ENCODE data around the gene CPA5. TPM values are rescaled to one million over a fixed set of nuclear protein-coding genes. Genes with fewer than 3 reads are reported as not detected.

CPA5 gene
- total and polyA plus RNA-seq, 10 of the 15 experiments (the other 5 are each of a cell fraction or from before 2014, with no cell fraction given) = 0.06 to 0.52 (median 0.29) TPM; not detected in 2

DNA sequence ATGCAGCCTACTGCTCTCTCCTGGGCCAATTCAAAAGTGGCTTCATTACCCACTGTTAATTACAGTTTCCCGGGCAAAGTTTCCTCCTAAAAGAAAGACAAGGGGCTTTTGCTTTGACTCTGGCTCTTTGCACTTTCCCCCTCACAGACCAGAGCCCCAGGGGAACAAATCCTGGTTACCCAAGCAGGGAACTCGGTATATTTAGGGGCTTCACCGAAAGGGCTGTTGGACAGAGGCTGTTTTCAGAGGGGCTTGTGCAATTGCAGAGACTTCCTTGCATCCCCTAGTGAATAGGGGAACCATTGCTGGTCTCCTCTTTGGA lies 42.7 kb downstream of the CPA5 start:
- in situ Hi-C loops (cut with MboI) = no loop called here
- no peak for DNase-seq (ENCODE audit: low read depth, low spot score)
- Histone ChIP-seq H3K27ac (ENCODE audit: control insufficient read depth, insufficient read depth) (no peak overlapping the region), H3K27me3 (replicated peaks in 1 of 2; ENCODE audit: control insufficient read depth in 2 of 2, insufficient read depth in 2 of 2, low read length in 1 of 2) (no peaks in the 10 kb centered on the region), H4K20me1 (ENCODE audit: control insufficient read depth, insufficient read depth) (no peaks in the 10 kb centered on the region), H3K4me1 (ENCODE audit: control insufficient read depth, insufficient read depth, low read length) (no peaks in the 10 kb centered on the region), H3K9me3 (replicated peaks; ENCODE audit: control insufficient read depth, insufficient read depth, low read length) (no peaks in the 10 kb centered on the region; the same call in 2 of the 3 replicates), H3K36me3 (ENCODE audit: control insufficient read depth in 2 of 2, insufficient read depth in 2 of 2, low read length in 1 of 2) (no peaks in the 10 kb centered on the region), H3K4me2 (ENCODE audit: control insufficient read depth, insufficient read depth) (no peak overlapping the region), H2AFZ (ENCODE audit: control insufficient read depth, low read depth, low read length) (no peak overlapping the region), H3K4me3 (no peak overlapping the region), H3K79me2 (ENCODE audit: control insufficient read depth, insufficient read depth, low read length) (no peaks in the 10 kb centered on the region), H3K9ac (ENCODE audit: control insufficient read depth, insufficient read depth, low read length) (no peak overlapping the region)
- 58% methylated on average over 3 of the region's 3 CpGs for WGBS (ENCODE audit: insufficient coverage, insufficient replicate concordance, low lambda C conversion rate, missing lambda C conversion rate)
- TF ChIP-seq DPF2 (IDR thresholded peaks at IDR 0.05) (no peak), POLR2AphosphoS5 (IDR thresholded peaks at IDR 0.05; ENCODE audit: low read length) (no peak), YY1 (IDR thresholded peaks at IDR 0.05; ENCODE audit: low read depth, low read length) (no peak), ZNF207 (IDR thresholded peaks at IDR 0.05; ENCODE audit: borderline replicate concordance) (no peak), MYB (IDR thresholded peaks at IDR 0.05; ENCODE audit: borderline replicate concordance, low read depth, low read length) (no peak), WRNIP1 (IDR thresholded peaks at IDR 0.05; ENCODE audit: borderline replicate concordance, low read depth, low read length) (no peak), RFX5 (IDR thresholded peaks at IDR 0.05; ENCODE audit: low read depth, low read length) (no peak), STAT3 (IDR thresholded peaks at IDR 0.05; ENCODE audit: low read depth, low read length) (no peak), ESRRA (IDR thresholded peaks at IDR 0.05; ENCODE audit: low read length) (no peak), YBX1 (IDR thresholded peaks at IDR 0.05) (no peak), SMAD1 (IDR thresholded peaks at IDR 0.05; ENCODE audit: low read depth, partially characterized antibody) (no peak), CEBPB (IDR thresholded peaks at IDR 0.05; ENCODE audit: borderline replicate concordance in 1 of 2, low read depth in 2 of 2, low read length in 2 of 2) (no peak), JUNB (IDR thresholded peaks at IDR 0.05) (no peak)
- TF ChIP-seq, protein P1, sequence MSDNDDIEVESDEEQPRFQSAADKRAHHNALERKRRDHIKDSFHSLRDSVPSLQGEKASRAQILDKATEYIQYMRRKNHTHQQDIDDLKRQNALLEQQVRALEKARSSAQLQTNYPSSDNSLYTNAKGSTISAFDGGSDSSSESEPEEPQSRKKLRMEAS (IDR thresholded peaks at IDR 0.05; ENCODE audit: low read depth, low read length) = no peak
- TF ChIP-seq, protein P2, sequence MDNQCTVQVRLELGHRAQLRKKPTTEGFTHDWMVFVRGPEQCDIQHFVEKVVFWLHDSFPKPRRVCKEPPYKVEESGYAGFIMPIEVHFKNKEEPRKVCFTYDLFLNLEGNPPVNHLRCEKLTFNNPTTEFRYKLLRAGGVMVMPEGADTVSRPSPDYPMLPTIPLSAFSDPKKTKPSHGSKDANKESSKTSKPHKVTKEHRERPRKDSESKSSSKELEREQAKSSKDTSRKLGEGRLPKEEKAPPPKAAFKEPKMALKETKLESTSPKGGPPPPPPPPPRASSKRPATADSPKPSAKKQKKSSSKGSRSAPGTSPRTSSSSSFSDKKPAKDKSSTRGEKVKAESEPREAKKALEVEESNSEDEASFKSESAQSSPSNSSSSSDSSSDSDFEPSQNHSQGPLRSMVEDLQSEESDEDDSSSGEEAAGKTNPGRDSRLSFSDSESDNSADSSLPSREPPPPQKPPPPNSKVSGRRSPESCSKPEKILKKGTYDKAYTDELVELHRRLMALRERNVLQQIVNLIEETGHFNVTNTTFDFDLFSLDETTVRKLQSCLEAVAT (IDR thresholded peaks at IDR 0.05) = no peak
- TF ChIP-seq, protein P3, sequence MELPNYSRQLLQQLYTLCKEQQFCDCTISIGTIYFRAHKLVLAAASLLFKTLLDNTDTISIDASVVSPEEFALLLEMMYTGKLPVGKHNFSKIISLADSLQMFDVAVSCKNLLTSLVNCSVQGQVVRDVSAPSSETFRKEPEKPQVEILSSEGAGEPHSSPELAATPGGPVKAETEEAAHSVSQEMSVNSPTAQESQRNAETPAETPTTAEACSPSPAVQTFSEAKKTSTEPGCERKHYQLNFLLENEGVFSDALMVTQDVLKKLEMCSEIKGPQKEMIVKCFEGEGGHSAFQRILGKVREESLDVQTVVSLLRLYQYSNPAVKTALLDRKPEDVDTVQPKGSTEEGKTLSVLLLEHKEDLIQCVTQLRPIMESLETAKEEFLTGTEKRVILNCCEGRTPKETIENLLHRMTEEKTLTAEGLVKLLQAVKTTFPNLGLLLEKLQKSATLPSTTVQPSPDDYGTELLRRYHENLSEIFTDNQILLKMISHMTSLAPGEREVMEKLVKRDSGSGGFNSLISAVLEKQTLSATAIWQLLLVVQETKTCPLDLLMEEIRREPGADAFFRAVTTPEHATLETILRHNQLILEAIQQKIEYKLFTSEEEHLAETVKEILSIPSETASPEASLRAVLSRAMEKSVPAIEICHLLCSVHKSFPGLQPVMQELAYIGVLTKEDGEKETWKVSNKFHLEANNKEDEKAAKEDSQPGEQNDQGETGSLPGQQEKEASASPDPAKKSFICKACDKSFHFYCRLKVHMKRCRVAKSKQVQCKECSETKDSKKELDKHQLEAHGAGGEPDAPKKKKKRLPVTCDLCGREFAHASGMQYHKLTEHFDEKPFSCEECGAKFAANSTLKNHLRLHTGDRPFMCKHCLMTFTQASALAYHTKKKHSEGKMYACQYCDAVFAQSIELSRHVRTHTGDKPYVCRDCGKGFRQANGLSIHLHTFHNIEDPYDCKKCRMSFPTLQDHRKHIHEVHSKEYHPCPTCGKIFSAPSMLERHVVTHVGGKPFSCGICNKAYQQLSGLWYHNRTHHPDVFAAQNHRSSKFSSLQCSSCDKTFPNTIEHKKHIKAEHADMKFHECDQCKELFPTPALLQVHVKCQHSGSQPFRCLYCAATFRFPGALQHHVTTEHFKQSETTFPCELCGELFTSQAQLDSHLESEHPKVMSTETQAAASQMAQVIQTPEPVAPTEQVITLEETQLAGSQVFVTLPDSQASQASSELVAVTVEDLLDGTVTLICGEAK (IDR thresholded peaks at IDR 0.05; ENCODE audit: borderline replicate concordance) = no peak
- BruUV-seq (replicated peaks) = no TSS peak
- ChIA-PET POLR2A (no interaction called here), RAD21 (ENCODE audit: unreplicated experiment) (no interaction called here), SMC1A (ENCODE audit: uncharacterized antibody, unreplicated experiment) (no interaction called here), CTCF (no interaction called here)
- no peak for FAIRE-seq
- intact Hi-C loops (cut with micrococcal nuclease; ENCODE audit: unreplicated experiment) = no loop called here
- ATAC-seq = no peak

Data from GM12878 (cell line).